Tibial nerve (tissue), 4 donors: ENCODE measurements around the gene C14orf180. TPM values are rescaled to one million over a fixed set of nuclear protein-coding genes. Genes with fewer than 3 reads are reported as not detected.

Source experiments
- DNase-seq, 2 donors: peaks; one replicate each; pipeline ENCODE4 v3.0.0-alpha.2; 2019; ENCODE audit warnings: low spot score in 2 of 2
- H3K27ac ChIP-seq, 4 donors: fragments of 200-600 bp; sonication (generic) in 3 of 4; one replicate each; pipeline ENCODE4 v1.5.1; 2017 to 2019; ENCODE audit warnings: mild to moderate bottlenecking in 1 of 4
- H3K27me3 ChIP-seq, 2 donors: fragments of 200-600 bp; sonication (generic) in 1 of 2; one replicate each; pipeline versions ENCODE4 v1.5.1 to v1.6.0; 2017 to 2019
- H3K36me3 ChIP-seq, 3 donors: fragments of 200-600 bp; sonication (generic); one replicate each; pipeline ENCODE4 v1.5.1; 2018 to 2019
- H3K4me1 ChIP-seq, 4 donors: fragments of 200-600 bp; sonication (generic) in 3 of 4; one replicate each; pipeline ENCODE4 v1.5.1; 2017 to 2019
- H3K4me3 ChIP-seq, 4 donors: fragments of 200-600 bp; sonication (generic) in 3 of 4; one replicate each; pipeline ENCODE4 v1.5.1; 2017 to 2019; ENCODE audit warnings: mild to moderate bottlenecking in 1 of 4, moderate library complexity in 1 of 4
- H3K9me3 ChIP-seq, 4 donors: fragments of 200-600 bp; sonication (generic) in 3 of 4; one replicate each; pipeline ENCODE4 v1.5.1; 2017 to 2019
- EP300 ChIP-seq, 2 donors: sonication (generic); formaldehyde crosslinking; IDR thresholded peaks; one replicate each; pipeline ENCODE4 v1.6.1; 2017; ENCODE audit warnings: antibody characterized with exemption in 2 of 2, mild to moderate bottlenecking in 1 of 2
- POLR2A ChIP-seq, 2 donors: fragments of 450-650 bp; IDR thresholded peaks; one replicate each; pipeline ENCODE4 v1.6.1; 2017; ENCODE audit warnings: antibody characterized with exemption in 2 of 2, mild to moderate bottlenecking in 2 of 2, moderate library complexity in 2 of 2
- WGBS, 2 donors: methylation state at CpG; one replicate each; pipeline ENCODE4 v1.1.5; 2018; 5-methylcytosine and 5-hydroxymethylcytosine counted together
- total RNA-seq, 4 donors: library from RNA; depleted of rRNA; stranded (reverse); fragments of >200 nt; gene quantifications; one replicate each; pipeline ENCODE4 v1.1.0, GENCODE V29; 2016
- TF ChIP-seq, protein P1 (sequence below), 5 experiments: fragments of 200-600 bp in 3 of 5; fragments of 450-650 bp in 2 of 5; sonication (generic) in 3 of 5; IDR thresholded peaks; one replicate each; pipeline ENCODE4 v1.5.1; 2016 to 2019; ENCODE audit warnings: antibody characterized with exemption in 5 of 5, mild to moderate bottlenecking in 3 of 5, moderate library complexity in 2 of 5

The C14orf180 gene
- total RNA-seq, 4 donors from 2014 or later, result 6.1 to 31.2 (median 11.1) TPM

DNA sequence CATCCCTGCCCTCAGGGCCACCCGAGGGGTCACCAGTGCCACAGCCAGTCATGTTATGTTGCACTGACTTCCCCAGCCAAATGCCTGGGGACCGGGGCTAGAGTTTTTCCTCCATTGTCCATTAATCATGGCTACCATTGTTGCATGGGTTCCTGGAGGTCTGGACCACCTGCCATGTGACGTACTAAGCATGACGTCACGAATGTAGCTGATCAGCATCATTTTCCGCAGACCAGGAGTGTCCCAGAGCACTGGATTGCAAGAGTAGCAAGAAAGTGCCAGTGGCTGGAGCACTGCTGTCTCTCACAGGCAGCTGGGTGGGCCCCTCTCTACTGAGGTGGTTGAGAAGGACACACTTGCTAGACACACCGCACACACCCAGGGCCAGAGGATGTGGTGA is 6.9 kb upstream of the C14orf180 start:
- Histone ChIP-seq H3K4me1 (peaks cover 0 to 11% (median 0%) of the 10 kb centered on the region in 4 donors), H3K4me3 (no peak overlapping the region), H3K27me3 (peaks cover 0 to 21% of the 10 kb centered on the region in 2 donors), H3K9me3 (no peaks in the 10 kb centered on the region), H3K27ac (no peak overlapping the region), H3K36me3 (no peaks in the 10 kb centered on the region)
- no peak for TF ChIP-seq EP300 (IDR thresholded peaks at IDR 0.05)
- TF ChIP-seq POLR2A (IDR thresholded peaks at IDR 0.05), result no peak
- TF ChIP-seq, protein P1, sequence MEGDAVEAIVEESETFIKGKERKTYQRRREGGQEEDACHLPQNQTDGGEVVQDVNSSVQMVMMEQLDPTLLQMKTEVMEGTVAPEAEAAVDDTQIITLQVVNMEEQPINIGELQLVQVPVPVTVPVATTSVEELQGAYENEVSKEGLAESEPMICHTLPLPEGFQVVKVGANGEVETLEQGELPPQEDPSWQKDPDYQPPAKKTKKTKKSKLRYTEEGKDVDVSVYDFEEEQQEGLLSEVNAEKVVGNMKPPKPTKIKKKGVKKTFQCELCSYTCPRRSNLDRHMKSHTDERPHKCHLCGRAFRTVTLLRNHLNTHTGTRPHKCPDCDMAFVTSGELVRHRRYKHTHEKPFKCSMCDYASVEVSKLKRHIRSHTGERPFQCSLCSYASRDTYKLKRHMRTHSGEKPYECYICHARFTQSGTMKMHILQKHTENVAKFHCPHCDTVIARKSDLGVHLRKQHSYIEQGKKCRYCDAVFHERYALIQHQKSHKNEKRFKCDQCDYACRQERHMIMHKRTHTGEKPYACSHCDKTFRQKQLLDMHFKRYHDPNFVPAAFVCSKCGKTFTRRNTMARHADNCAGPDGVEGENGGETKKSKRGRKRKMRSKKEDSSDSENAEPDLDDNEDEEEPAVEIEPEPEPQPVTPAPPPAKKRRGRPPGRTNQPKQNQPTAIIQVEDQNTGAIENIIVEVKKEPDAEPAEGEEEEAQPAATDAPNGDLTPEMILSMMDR (IDR thresholded peaks at IDR 0.05), result no peak
- no peak for DNase-seq
- 81 to 89% methylated on average over 7 of the region's 7 CpGs for WGBS, 2 donors

DNA sequence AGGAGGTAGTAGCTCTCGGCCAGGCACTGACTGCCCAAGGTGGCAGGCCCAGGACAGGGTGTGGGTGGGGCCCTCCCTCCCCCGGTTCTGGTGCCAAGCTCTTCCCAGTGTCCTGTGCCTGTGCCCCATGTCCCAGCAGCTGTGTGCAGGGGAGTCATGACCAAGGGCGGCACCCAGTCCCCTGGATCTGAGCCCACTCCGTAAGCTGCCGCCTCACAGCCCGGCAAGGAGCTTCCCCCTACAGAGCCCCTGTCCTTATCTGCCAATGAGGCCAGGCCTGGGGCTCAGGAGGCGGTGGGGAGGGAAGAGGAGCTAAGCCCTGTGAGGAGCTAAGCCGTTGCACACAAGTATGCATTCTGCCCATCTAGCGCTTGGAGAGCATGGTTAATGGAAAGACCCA is 5.6 kb upstream of the C14orf180 start:
- no peaks in the 10 kb centered on the region for H3K36me3 ChIP-seq

DNA sequence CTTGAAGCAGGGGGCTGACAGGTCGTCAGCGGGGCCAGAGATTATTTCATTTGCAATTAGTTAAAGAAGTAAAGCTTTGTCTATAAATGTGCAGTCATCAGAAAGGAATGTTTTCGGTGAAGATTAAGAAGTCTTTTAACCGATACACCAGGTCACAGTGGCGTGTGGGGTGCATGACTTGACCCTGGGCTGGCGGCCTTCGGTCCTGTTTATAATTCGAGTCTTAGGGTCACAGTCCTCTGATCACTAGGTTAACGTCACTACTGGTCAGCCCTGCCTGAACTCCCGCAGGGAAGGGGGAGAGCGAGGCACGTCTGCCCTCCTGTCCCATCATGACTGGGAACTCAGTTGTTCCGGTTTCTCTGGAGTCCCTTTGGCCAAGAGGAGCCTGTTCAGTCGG is 5.0 kb upstream of the C14orf180 start:
- Histone ChIP-seq H3K9me3 (no peaks in the 10 kb centered on the region), H3K4me1 (peaks cover 0 to 14% (median 0%) of the 10 kb centered on the region in 4 donors), H3K27me3 (peaks cover 0 to 26% of the 10 kb centered on the region in 2 donors), H3K27ac (no peak overlapping the region), H3K36me3 (no peaks in the 10 kb centered on the region), H3K4me3 (no peak overlapping the region)
- DNase-seq, result no peak
- 40 to 44% methylated on average over 14 of the region's 14 CpGs for WGBS, 2 donors
- TF ChIP-seq, protein P1 (IDR thresholded peaks at IDR 0.05), result no peak
- no peak for TF ChIP-seq POLR2A (IDR thresholded peaks at IDR 0.05)
- no peak for TF ChIP-seq EP300 (IDR thresholded peaks at IDR 0.05)

More for the DNA sequence above, 5.6 kb upstream of the C14orf180 start:
- 66% methylated on average over 7 to 8 of the region's 9 CpGs for WGBS, 2 donors
- Histone ChIP-seq H3K9me3 (no peaks in the 10 kb centered on the region), H3K4me3 (no peak overlapping the region), H3K27ac (no peak overlapping the region), H3K27me3 (peaks cover 0 to 24% of the 10 kb centered on the region in 2 donors), H3K4me1 (peaks cover 0 to 14% (median 0%) of the 10 kb centered on the region in 4 donors)
- TF ChIP-seq POLR2A (IDR thresholded peaks at IDR 0.05) (no peak), EP300 (IDR thresholded peaks at IDR 0.05) (no peak)
- TF ChIP-seq, protein P1 (IDR thresholded peaks at IDR 0.05), result no peak
- DNase-seq, result no peak

DNA sequence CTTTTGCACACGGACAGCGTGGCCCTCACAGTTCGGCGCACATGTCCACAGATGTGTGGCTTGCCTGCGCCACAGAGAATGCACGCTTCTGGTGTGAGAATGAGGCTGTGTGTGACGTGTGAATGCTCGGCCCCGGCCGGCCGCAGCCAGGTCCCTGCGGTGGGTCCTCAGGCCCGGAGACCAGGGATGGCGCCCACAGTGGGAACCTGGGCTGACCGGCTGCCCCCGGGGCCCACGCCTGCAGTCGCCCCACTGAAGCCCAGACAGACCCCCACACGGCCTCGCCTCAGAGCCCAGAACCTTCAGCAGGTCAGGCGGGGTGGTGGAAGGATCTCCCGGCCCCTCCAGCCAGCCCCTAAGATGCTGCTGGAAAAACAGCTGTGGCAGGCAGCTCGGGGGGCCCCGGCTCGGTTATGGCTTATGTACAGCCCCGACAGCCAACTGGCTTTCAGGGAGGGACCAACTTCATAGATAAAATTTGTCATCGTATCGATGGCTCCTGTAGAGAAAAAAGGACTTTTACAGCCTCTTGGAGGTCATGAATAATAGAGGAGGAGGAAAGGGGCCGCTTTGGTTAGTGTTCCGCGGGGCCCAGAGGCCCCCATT is 4.5 kb upstream of the C14orf180 start:
- WGBS, 2 donors, result 78 to 80% methylated on average over 21 to 25 of the region's 31 CpGs
- H3K36me3 ChIP-seq, result no peaks in the 10 kb centered on the region
- H3K27ac ChIP-seq, result no peak overlapping the region
- H3K4me1 ChIP-seq, result peaks cover 0 to 14% (median 0%) of the 10 kb centered on the region in 4 donors
- no peak overlapping the region for H3K4me3 ChIP-seq
- DNase-seq, result no peak
- H3K27me3 ChIP-seq, result peaks cover 0 to 29% of the 10 kb centered on the region in 2 donors
- H3K9me3 ChIP-seq, result no peaks in the 10 kb centered on the region
- no peak for TF ChIP-seq EP300 (IDR thresholded peaks at IDR 0.05)
- TF ChIP-seq POLR2A (IDR thresholded peaks at IDR 0.05), result no peak
- TF ChIP-seq, protein P1 (IDR thresholded peaks at IDR 0.05), result no peak

DNA sequence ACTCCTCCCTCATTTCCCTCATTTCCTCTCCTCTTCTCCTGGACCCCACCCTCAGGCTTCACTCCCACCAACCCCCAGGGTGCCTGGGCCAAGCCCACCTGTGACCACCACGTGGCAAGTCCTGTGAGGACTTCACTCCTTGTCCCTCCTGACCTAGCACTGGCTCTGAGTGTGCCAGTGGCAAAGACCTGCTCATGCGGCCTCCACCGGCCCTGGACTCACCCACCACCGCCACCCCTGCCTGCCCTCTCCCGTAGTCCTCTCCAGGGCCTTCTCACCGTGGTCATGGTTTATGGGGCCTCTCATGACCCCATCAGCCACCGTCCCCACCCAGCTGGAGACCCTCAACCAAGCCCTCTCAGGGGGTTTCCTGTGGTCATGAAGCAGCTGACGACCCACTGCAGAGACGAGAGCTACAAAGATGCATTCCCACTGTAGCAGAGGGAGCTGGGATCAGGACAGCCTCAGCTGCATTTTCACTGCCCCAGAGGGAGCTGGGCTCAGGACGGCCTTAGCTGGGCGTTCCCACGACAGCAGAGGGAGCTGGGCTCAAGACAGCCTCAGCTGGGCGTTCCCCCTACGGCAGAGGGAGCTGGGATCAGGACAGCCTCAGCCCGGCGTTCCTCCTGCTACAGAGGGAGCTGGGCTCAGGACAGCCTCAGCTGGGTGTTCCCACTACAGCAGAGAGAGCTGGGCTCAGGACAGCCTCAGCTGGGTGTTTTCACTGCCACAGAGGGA is 3.2 kb upstream of the C14orf180 start:
- Histone ChIP-seq H3K27ac (no peak overlapping the region), H3K9me3 (no peaks in the 10 kb centered on the region), H3K27me3 (peaks cover 0 to 29% of the 10 kb centered on the region in 2 donors), H3K4me1 (peaks cover 0 to 14% (median 0%) of the 10 kb centered on the region in 4 donors), H3K4me3 (no peak overlapping the region), H3K36me3 (no peaks in the 10 kb centered on the region)
- TF ChIP-seq, protein P1 (IDR thresholded peaks at IDR 0.05), result no peak
- TF ChIP-seq POLR2A (IDR thresholded peaks at IDR 0.05) (no peak), EP300 (IDR thresholded peaks at IDR 0.05) (no peak)
- no peak for DNase-seq
- 63 to 89% methylated on average over 10 to 15 of the region's 16 CpGs for WGBS, 2 donors
